Skeletal muscle satellite cell (primary cell): ENCODE results near the gene EXO1.
A peak's percentile ranks its signal among the peaks of the same experiment; 100 is the strongest.

ENCODE experiments used
- H3K27me3 ChIP-seq: 2 replicates; pipeline ENCODE4 v1.7.0; 2013; ENCODE audit warnings: low read length; ENCODE audit not compliant: control insufficient read depth, insufficient read depth
- H3K36me3 ChIP-seq: 2 replicates; pipeline ENCODE4 v1.7.0; 2013; ENCODE audit warnings: mild to moderate bottlenecking, control low read depth, low read length; ENCODE audit not compliant: insufficient read depth
- H3K4me1 ChIP-seq: 2 replicates; pipeline ENCODE4 v1.7.0; 2013; ENCODE audit warnings: low read length; ENCODE audit not compliant: control insufficient read depth, insufficient read depth
- H3K4me2 ChIP-seq: 2 replicates; pipeline ENCODE4 v1.7.0; 2013; ENCODE audit warnings: mild to moderate bottlenecking, low read length
- H3K4me3 ChIP-seq: 2 replicates; pipeline ENCODE4 v1.7.0; 2013; ENCODE audit warnings: low read length
- H3K9ac ChIP-seq: 2 replicates; pipeline ENCODE4 v1.7.0; 2013; ENCODE audit warnings: mild to moderate bottlenecking, low read depth, low read length, moderate library complexity
- H3K9me3 ChIP-seq: replicated peaks from 2 replicates; pipeline ENCODE4 v1.7.0; 2013; ENCODE audit warnings: mild to moderate bottlenecking, control low read depth, low read length

Gene EXO1

DNA sequence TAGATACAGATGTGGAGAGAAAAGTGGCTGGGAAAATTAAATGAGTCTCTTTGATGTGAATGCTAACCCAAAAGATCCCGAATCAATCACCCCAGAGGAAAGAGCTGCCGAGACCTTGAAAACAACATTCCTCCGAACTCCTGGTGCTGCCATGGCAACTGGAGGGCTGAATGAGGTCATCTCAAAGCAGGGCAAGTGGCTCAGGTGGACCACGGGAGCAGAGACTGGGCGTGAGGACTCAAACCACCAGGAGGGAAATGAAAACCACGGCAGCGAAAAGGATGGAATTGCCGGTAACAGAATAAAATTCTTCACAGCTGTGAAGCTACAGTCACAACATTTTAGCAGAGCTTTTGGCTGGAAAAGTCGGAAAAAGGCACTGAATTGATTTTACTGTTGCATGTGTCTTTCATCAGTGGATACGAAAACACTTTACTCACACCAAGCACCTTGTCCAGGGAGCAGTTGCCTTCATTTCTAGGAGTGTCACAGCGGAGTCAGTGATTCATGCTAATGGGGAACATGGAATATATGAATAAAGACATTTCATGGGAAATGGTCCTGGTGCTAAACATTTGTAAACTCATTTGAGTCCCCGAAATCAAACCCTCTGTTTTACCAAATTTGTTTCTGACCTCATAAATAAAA is 86.3 kb downstream of the EXO1 start:
- Histone ChIP-seq H3K4me1 (no peaks in the 10 kb centered on the region), H3K9me3 (no peaks in the 10 kb centered on the region), H3K4me2 (peak overlapping the region; percentile 16), H3K27me3 (peaks cover 3% of the 10 kb centered on the region), H3K4me3 (no peak overlapping the region), H3K36me3 (no peaks in the 10 kb centered on the region), H3K9ac (no peak overlapping the region)

DNA sequence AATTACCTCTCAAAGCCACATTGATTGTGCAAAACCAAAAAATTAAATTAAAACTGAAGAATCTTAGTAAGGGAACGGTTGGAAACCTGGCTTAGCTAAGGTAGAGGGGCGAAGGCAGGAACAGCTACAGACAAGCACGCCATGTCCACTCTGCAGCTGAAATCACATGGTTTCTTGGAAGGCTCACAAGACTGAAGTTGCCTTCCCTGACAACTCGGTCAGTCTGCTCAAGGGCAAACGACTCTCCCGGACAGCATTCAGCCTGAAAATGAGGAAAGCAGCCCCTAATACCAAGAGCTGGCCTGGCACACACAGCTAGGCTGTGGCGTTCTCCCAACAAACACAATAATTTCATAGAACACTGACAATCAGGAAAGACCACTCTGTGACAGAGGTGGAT is 86.9 kb downstream of the EXO1 start:
- Histone ChIP-seq H3K27me3 (peaks cover 3% of the 10 kb centered on the region), H3K9ac (no peak overlapping the region), H3K4me1 (no peaks in the 10 kb centered on the region), H3K4me2 (no peak overlapping the region), H3K9me3 (no peaks in the 10 kb centered on the region), H3K36me3 (no peaks in the 10 kb centered on the region), H3K4me3 (no peak overlapping the region)
